ENCODE measurements around the gene EEF2K.

DNA sequence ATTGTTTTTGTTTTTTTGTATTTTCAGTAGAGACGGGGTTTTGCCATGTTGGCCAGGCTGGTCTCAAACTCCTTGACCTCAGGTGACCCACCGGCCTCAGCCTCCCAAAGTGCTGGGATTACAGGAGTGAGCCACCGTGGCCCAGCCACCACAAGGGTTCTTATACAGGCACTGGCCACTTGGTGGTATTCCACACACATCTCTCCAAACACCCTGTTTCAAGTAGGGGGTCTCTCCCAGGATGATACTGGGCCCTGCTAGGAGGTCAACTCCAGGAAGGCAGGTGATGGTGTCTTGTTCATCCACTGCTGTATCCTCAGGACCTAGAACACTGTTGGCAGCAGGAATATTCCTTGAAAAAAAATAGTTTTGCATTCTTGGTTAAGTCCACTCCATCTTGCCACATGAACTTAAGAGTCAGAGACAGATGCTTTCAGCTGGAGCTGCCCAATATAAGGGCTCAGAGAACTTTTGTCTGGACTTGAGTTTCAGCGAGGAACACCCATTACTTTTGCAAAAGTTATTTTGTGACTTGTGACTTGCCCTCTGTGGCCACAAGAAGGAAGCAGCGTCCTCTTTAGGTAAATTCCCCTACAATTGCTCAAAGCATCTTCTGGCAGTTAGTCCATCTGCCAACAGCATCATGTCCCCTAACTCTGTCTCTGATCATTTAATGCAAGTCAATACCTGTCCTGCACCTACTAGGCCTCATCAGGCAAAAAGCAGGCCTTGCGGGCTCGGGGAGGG is 7.4 kb upstream of the EEF2K start:
- TF ChIP-seq SUZ12 (IDR thresholded peaks at IDR 0.05; ENCODE audit: extremely low read depth, insufficient read depth, insufficient read length) (no peak), YY1 (IDR thresholded peaks at IDR 0.05; ENCODE audit: insufficient read depth, insufficient read length) (no peak)

All from NT2/D1 (cell line).